ENCODE measurements around the gene DPP4.
"Not testable (repeated sequence)": the region's sequence is repeated elsewhere in the genome, so short reads cannot be mapped to it uniquely, and the experiment has no call there.

Gene DPP4

GRCh38 chr2:161981679-161982250, 92.2 kb downstream of the DPP4 start:
- H3K36me3 ChIP-seq (replicated peaks) = no peaks in the 10 kb centered on the region
- no peak overlapping the region for H3K4me3 ChIP-seq (ENCODE audit: low read depth, low read length)
- in situ Hi-C loops (cut with HindIII; ENCODE audit: low pct_ligation_motif_present, low sequenced_read_pairs) = no loop called here
- TF ChIP-seq CTCF (IDR thresholded peaks at IDR 0.05; ENCODE audit: low read depth, low read length, missing control alignments) = no peak
- no peak for DNase-seq
- H3K27ac ChIP-seq = no peak overlapping the region
- no peaks in the 10 kb centered on the region for H3K27me3 ChIP-seq (replicated peaks)

- no peak for DNase-seq
- in situ Hi-C loops (cut with HindIII; ENCODE audit: low pct_ligation_motif_present, low sequenced_read_pairs) = no loop called here
- H3K4me3 ChIP-seq (ENCODE audit: low read depth, low read length) = no peak overlapping the region
- H3K27me3 ChIP-seq (replicated peaks) = no peaks in the 10 kb centered on the region
- TF ChIP-seq CTCF (IDR thresholded peaks at IDR 0.05; ENCODE audit: low read depth, low read length, missing control alignments) = no peak
- no peak overlapping the region for H3K27ac ChIP-seq
- no peaks in the 10 kb centered on the region for H3K36me3 ChIP-seq (replicated peaks)
Observed at GRCh38 chr2:161980976-161981375, 93.0 kb downstream of the DPP4 start.

GRCh38 chr2:161979490-161979889, 94.5 kb downstream of the DPP4 start:
- no peak for TF ChIP-seq CTCF (IDR thresholded peaks at IDR 0.05; ENCODE audit: low read depth, low read length, missing control alignments)
- Histone ChIP-seq H3K4me3 (ENCODE audit: low read depth, low read length) (no peak overlapping the region), H3K27me3 (replicated peaks) (no peaks in the 10 kb centered on the region), H3K36me3 (replicated peaks) (no peaks in the 10 kb centered on the region), H3K27ac (no peak overlapping the region)
- no peak for DNase-seq
- in situ Hi-C loops (cut with HindIII; ENCODE audit: low pct_ligation_motif_present, low sequenced_read_pairs) = no loop called here

- H3K36me3 ChIP-seq (replicated peaks); H3K4me3 ChIP-seq (ENCODE audit: low read depth, low read length); H3K27me3 ChIP-seq (replicated peaks); H3K27ac ChIP-seq; in situ Hi-C loops (cut with HindIII; ENCODE audit: low pct_ligation_motif_present, low sequenced_read_pairs); DNase-seq: not testable (repeated sequence)
Observed at GRCh38 chr2:161977926-161978325, 96.1 kb downstream of the DPP4 start.

- in situ Hi-C loops (cut with HindIII; ENCODE audit: low pct_ligation_motif_present, low sequenced_read_pairs) = no loop called here
- TF ChIP-seq CTCF (IDR thresholded peaks at IDR 0.05; ENCODE audit: low read depth, low read length, missing control alignments) = no peak
- no peaks in the 10 kb centered on the region for H3K27me3 ChIP-seq (replicated peaks)
- DNase-seq = no peak
- no peak overlapping the region for H3K4me3 ChIP-seq (ENCODE audit: low read depth, low read length)
- H3K27ac ChIP-seq = no peak overlapping the region
- H3K36me3 ChIP-seq (replicated peaks) = no peaks in the 10 kb centered on the region
Observed at GRCh38 chr2:161976917-161977316, 97.1 kb downstream of the DPP4 start.

- in situ Hi-C loops (cut with HindIII; ENCODE audit: low pct_ligation_motif_present, low sequenced_read_pairs) = no loop called here
- Histone ChIP-seq H3K27ac (no peak overlapping the region), H3K4me3 (ENCODE audit: low read depth, low read length) (no peak overlapping the region), H3K27me3 (replicated peaks) (no peaks in the 10 kb centered on the region), H3K36me3 (replicated peaks) (no peaks in the 10 kb centered on the region)
- no peak for DNase-seq
- no peak for TF ChIP-seq CTCF (IDR thresholded peaks at IDR 0.05; ENCODE audit: low read depth, low read length, missing control alignments)
Observed at GRCh38 chr2:161976295-161976694, 97.7 kb downstream of the DPP4 start.
